GM12878 (cell line): Measurements from ENCODE around the gene CFAP107. TPM values are rescaled to one million over a fixed set of nuclear protein-coding genes. Genes with fewer than 3 reads are reported as not detected.

Source experiments
- ATAC-seq: fragments of 200-7000 bp; cut with Tn5 transposase; 3 replicates; pipeline ENCODE4 v1.9.1; 2020; ENCODE audit warnings: mild to moderate bottlenecking, moderate library complexity
- BruUV-seq: library from RNA; stranded (reverse); fragments of 400-500 nt; replicated peaks from 2 replicates; lab custom pipeline; 2021; lab: Mats Ljungman, UMichigan
- CTCF ChIA-PET: fragments of 300-600 bp; sonication (Branson Sonifier 250); formaldehyde crosslinking; extraction: SDS; loops from one replicate; lab custom pipeline; 2021; ENCODE audit warnings: inconsistent platforms; lab: Yijun Ruan, JAX
- POLR2A ChIA-PET: fragments of 350-600 bp; formaldehyde crosslinking; extraction: SDS; loops from one replicate; lab custom pipeline; 2021; ENCODE audit warnings: inconsistent platforms; lab: Charles Lee
- RAD21 ChIA-PET: fragments of 300-600 bp; sonication (Branson Sonifier 250); formaldehyde crosslinking; loops from one replicate; lab custom pipeline; 2023; ENCODE audit warnings: antibody characterized with exemption; ENCODE audit not compliant: unreplicated experiment; lab: Charles Lee
- SMC1A ChIA-PET: fragments of 300-600 bp; sonication (Branson Sonifier 250); formaldehyde crosslinking; loops from one replicate; lab custom pipeline; 2023; ENCODE audit not compliant: unreplicated experiment, uncharacterized antibody; lab: Charles Lee
- DNase-seq: peaks from one replicate; pipeline ENCODE4 v3.0.0-alpha.2; 2011; ENCODE audit warnings: low read depth, low spot score
- FAIRE-seq: peaks from 3 replicates; lab custom pipeline; 2011; peaks lifted over from hg19 to GRCh38; lab: Jason Lieb, UNC
- H2AFZ ChIP-seq: 2 replicates; pipeline ENCODE4 v1.6.0; 2011; ENCODE audit warnings: low read depth, low read length, control low read depth; ENCODE audit not compliant: control insufficient read depth
- H3K27ac ChIP-seq: 2 replicates; pipeline ENCODE4 v1.5.1; 2011; ENCODE audit warnings: control low read depth; ENCODE audit not compliant: control insufficient read depth, insufficient read depth
- H3K27me3 ChIP-seq, 2 experiments: replicated peaks in 1 of 2; 2 replicates each; pipeline versions ENCODE4 v1.6.0 to v1.6.1; 2011; ENCODE audit warnings: low read length in 1 of 2; ENCODE audit not compliant: control insufficient read depth in 2 of 2, insufficient read depth in 2 of 2
- H3K36me3 ChIP-seq, 2 experiments: 2 replicates each; pipeline ENCODE4 v1.5.1; 2011; ENCODE audit warnings: low read length in 1 of 2; ENCODE audit not compliant: control insufficient read depth in 2 of 2, insufficient read depth in 2 of 2
- H3K4me1 ChIP-seq: 2 replicates; pipeline ENCODE4 v1.6.1; 2011; ENCODE audit warnings: mild to moderate bottlenecking, low read length, moderate library complexity, mixed read lengths; ENCODE audit not compliant: control insufficient read depth, insufficient read depth
- H3K4me2 ChIP-seq: 2 replicates; pipeline ENCODE4 v1.6.0; 2011; ENCODE audit warnings: control low read depth; ENCODE audit not compliant: control insufficient read depth, insufficient read depth
- H3K4me3 ChIP-seq: fragments of 200-600 bp; sonication (generic); 2 replicates; pipeline ENCODE4 v1.5.1; 2016
- H3K79me2 ChIP-seq: 2 replicates; pipeline ENCODE4 v1.6.0; 2011; ENCODE audit warnings: low read length; ENCODE audit not compliant: control insufficient read depth, insufficient read depth
- H3K9ac ChIP-seq: 2 replicates; pipeline ENCODE4 v1.8.0; 2011; ENCODE audit warnings: low read length, control low read depth, mixed read lengths; ENCODE audit not compliant: control insufficient read depth, insufficient read depth
- H3K9me3 ChIP-seq: replicated peaks from 3 replicates; pipeline ENCODE4 v1.5.1; 2011; ENCODE audit warnings: mild to moderate bottlenecking, low read length; ENCODE audit not compliant: control insufficient read depth, insufficient read depth
- H4K20me1 ChIP-seq: 2 replicates; pipeline ENCODE4 v1.6.0; 2011; ENCODE audit not compliant: control insufficient read depth, insufficient read depth
- KLF5 ChIP-seq: fragments of 450-650 bp; IDR thresholded peaks from 2 replicates; pipeline ENCODE4 v1.6.1; 2014; ENCODE audit warnings: mild to moderate bottlenecking; ENCODE audit not compliant: partially characterized antibody
- MEF2A ChIP-seq: IDR thresholded peaks from 2 replicates; pipeline ENCODE4 v1.6.1; 2011; ENCODE audit warnings: low read depth, mild to moderate bottlenecking, low read length, moderate library complexity; ENCODE audit not compliant: insufficient read depth
- MXI1 ChIP-seq: fragments of 150-350 bp; IDR thresholded peaks from 2 replicates; pipeline ENCODE4 v1.6.1; 2011; ENCODE audit warnings: low read depth, mild to moderate bottlenecking, inconsistent platforms, low read length, improper control_type of control experiment
- NRF1 ChIP-seq: conservative IDR thresholded peaks from 2 replicates; pipeline ENCODE4 v1.6.1; 2011; ENCODE audit warnings: mild to moderate bottlenecking, low read depth, low read length, improper control_type of control experiment
- PAX8 ChIP-seq: fragments of 450-650 bp; IDR thresholded peaks from 2 replicates; pipeline ENCODE4 v1.6.1; 2017; ENCODE audit warnings: mild to moderate bottlenecking, moderate library complexity
- RAD21 ChIP-seq: IDR thresholded peaks from 2 replicates; pipeline ENCODE4 v1.6.1; 2011; ENCODE audit warnings: mild to moderate bottlenecking, low read depth, low read length, moderate library complexity; ENCODE audit not compliant: insufficient read depth
- TAF1 ChIP-seq: IDR thresholded peaks from 2 replicates; pipeline ENCODE4 v1.6.1; 2011; ENCODE audit warnings: mild to moderate bottlenecking, low read depth, low read length, borderline replicate concordance
- TBL1XR1 ChIP-seq: IDR thresholded peaks from 2 replicates; pipeline ENCODE4 v1.6.1; 2012; ENCODE audit warnings: low read depth, low read length, improper control_type of control experiment
- YBX1 ChIP-seq: fragments of 450-650 bp; IDR thresholded peaks from 2 replicates; pipeline ENCODE4 v1.6.1; 2016; ENCODE audit warnings: antibody characterized with exemption
- ZBTB33 ChIP-seq: fragments of 450-650 bp; IDR thresholded peaks from 2 replicates; pipeline ENCODE4 v1.6.1; 2017; ENCODE audit warnings: mild to moderate bottlenecking
- ZBTB4 ChIP-seq: fragments of 450-650 bp; formaldehyde crosslinking; IDR thresholded peaks from 2 replicates; pipeline ENCODE4 v1.4.0; 2022; ENCODE audit warnings: mild to moderate bottlenecking, moderate library complexity
- ZNF207 ChIP-seq: fragments of 450-650 bp; IDR thresholded peaks from 2 replicates; pipeline ENCODE4 v1.6.1; 2014; ENCODE audit warnings: antibody characterized with exemption, mild to moderate bottlenecking, borderline replicate concordance
- ZNF592 ChIP-seq: fragments of 450-650 bp; IDR thresholded peaks from 2 replicates; pipeline ENCODE4 v1.6.1; 2017; ENCODE audit warnings: mild to moderate bottlenecking, moderate library complexity
- WGBS: methylation state at CpG from one replicate; pipeline ENCODE4 v1.1.6; 2016; ENCODE audit warnings: low lambda C conversion rate; ENCODE audit not compliant: insufficient replicate concordance, insufficient coverage; ENCODE audit errors: missing lambda C conversion rate; 5-methylcytosine and 5-hydroxymethylcytosine counted together
- in situ Hi-C: fragments of 300-500 bp; cut with MboI; formaldehyde crosslinking; loops from 9 replicates; pipeline ENCODE4 v1.14.3; 2018; ENCODE audit warnings: mixed read lengths
- intact Hi-C: fragments of 100-400 bp; cut with micrococcal nuclease; formaldehyde crosslinking; loops from one replicate; pipeline ENCODE4 v1.14.2; 2022; ENCODE audit not compliant: unreplicated experiment
- polyA plus RNA-seq, 11 experiments: library from polyadenylated mRNA; depleted of rRNA in 4 of 11; unstranded in 6 of 11; stranded (reverse) in 5 of 11; fragments of >200 nt; fragmentation: Nextera tagmentation in 4 of 11; fragmentation: Illumina TruSeq in 1 of 11; extraction: Ambion mirVana in 4 of 11; extraction: Trizol in 1 of 11; gene quantifications; 1 replicate in 1 of 11; 2 replicates in 10 of 11; pipeline versions ENCODE4 v1.2.1 to v1.2.3, GENCODE V29; 2011 to 2016; ENCODE audit warnings: inconsistent platforms in 2 of 11, missing spikeins in 2 of 11, low read depth in 1 of 11
- total RNA-seq, 4 experiments: library from RNA; depleted of rRNA in 3 of 4; stranded (reverse); fragments of >200 nt in 3 of 4; fragmentation: Illumina TruSeq in 1 of 4; extraction: Trizol in 1 of 4; gene quantifications; 2 replicates each; pipeline versions ENCODE4 v1.2.1 to v1.2.3, GENCODE V29; 2013 to 2021

Gene CFAP107
- total and polyA plus RNA-seq, 10 of the 15 experiments (the other 5 are each of a cell fraction or from before 2014, with no cell fraction given): not detected

- TF ChIP-seq ZBTB4 (CRISPR knock-in tag) (no peak), MEF2A (no peak), ZNF207 (no peak), KLF5 (no peak)
Observed at GRCh38 chr1:12810691-12811408, 64.8 kb downstream of the CFAP107 start (continued).

- BruUV-seq: no TSS peak
- SMC1A ChIA-PET: interaction anchor here (0.6 kb wide), 1 partner anchor 1928 kb away, joined by 4 read pairs; no protein-coding TSS in a partner anchor
- H3K27ac ChIP-seq: no peak overlapping the region
- CTCF ChIA-PET: no interaction called here
- H3K4me1 ChIP-seq: no peaks in the 10 kb centered on the region
- no peak overlapping the region for H3K4me3 ChIP-seq
- H3K9ac ChIP-seq: no peak overlapping the region
- H3K27me3 ChIP-seq: no peaks in the 10 kb centered on the region; a peak in 1 of 4 replicates
- H3K79me2 ChIP-seq: no peaks in the 10 kb centered on the region
- H3K36me3 ChIP-seq: no peaks in the 10 kb centered on the region
- ATAC-seq (no peak), DNase-seq (no peak), FAIRE-seq (no peak)
- H4K20me1 ChIP-seq: no peaks in the 10 kb centered on the region
- H3K9me3 ChIP-seq: no peaks in the 10 kb centered on the region
- POLR2A ChIA-PET: no interaction called here
- no peak overlapping the region for H3K4me2 ChIP-seq
- intact Hi-C loops: no loop called here
- no peak overlapping the region for H2AFZ ChIP-seq
- in situ Hi-C loops: loop anchor here (25.0 kb wide), 1 partner anchor 426 kb away; the partner anchor contains the start of gene PRAMEF18
- RAD21 ChIA-PET: no interaction called here
- 0% methylated on average over 2 of the region's 2 CpGs for WGBS
- TF ChIP-seq YBX1 (no peak), ZNF592 (no peak), TBL1XR1 (no peak), TAF1 (no peak), MXI1 (no peak), RAD21 (no peak), PAX8 (no peak), NRF1 (no peak), ZBTB33 (no peak)
Observed at GRCh38 chr1:12811409-12811784, 65.4 kb downstream of the CFAP107 start.
